Osteoblast (primary cell): ENCODE data around the gene PALD1. TPM values are rescaled to one million over a fixed set of nuclear protein-coding genes. Genes with fewer than 3 reads are reported as not detected.
A peak's percentile ranks its signal among the peaks of the same experiment; 100 is the strongest.

Source experiments
- DNase-seq: peaks from one replicate; pipeline ENCODE4 v3.0.0; 2011; ENCODE audit warnings: low spot score, mixed read lengths; ENCODE audit not compliant: insufficient read length; ENCODE audit errors: missing footprints
- H2AFZ ChIP-seq: 2 replicates; pipeline ENCODE4 v1.6.0; 2011; ENCODE audit warnings: mild to moderate bottlenecking, low read length
- H3K27ac ChIP-seq: 2 replicates; pipeline ENCODE4 v1.5.1; 2011; ENCODE audit warnings: mild to moderate bottlenecking, low read depth, low read length, moderate library complexity
- H3K27me3 ChIP-seq: 2 replicates; pipeline ENCODE4 v1.6.0; 2012; ENCODE audit warnings: mild to moderate bottlenecking, control low read depth, inconsistent platforms, low read length, moderate library complexity; ENCODE audit not compliant: insufficient read depth
- H3K36me3 ChIP-seq: 2 replicates; pipeline ENCODE4 v1.5.1; 2011; ENCODE audit warnings: mild to moderate bottlenecking, low read length, control low read depth, moderate library complexity; ENCODE audit not compliant: insufficient read depth
- H3K4me1 ChIP-seq: 2 replicates; pipeline ENCODE4 v1.5.1; 2011; ENCODE audit warnings: mild to moderate bottlenecking, low read length, control low read depth, moderate library complexity; ENCODE audit not compliant: insufficient read depth
- H3K4me2 ChIP-seq: 2 replicates; pipeline ENCODE4 v1.6.0; 2011; ENCODE audit warnings: mild to moderate bottlenecking, low read length; ENCODE audit not compliant: insufficient read depth
- H3K4me3 ChIP-seq: fragments of 200-600 bp; sonication (generic); 3 replicates; pipeline ENCODE4 v1.5.1; 2012; ENCODE audit warnings: mild to moderate bottlenecking, low read length, inconsistent platforms; ENCODE audit not compliant: insufficient read depth
- H3K79me2 ChIP-seq: 2 replicates; pipeline ENCODE4 v1.6.0; 2012; ENCODE audit warnings: mild to moderate bottlenecking, low read length, control low read depth, inconsistent platforms; ENCODE audit not compliant: insufficient read depth
- H3K9me3 ChIP-seq: 2 replicates; pipeline ENCODE4 v1.5.1; 2011; ENCODE audit warnings: low read depth, low read length, control low read depth
- H4K20me1 ChIP-seq: 2 replicates; pipeline ENCODE4 v1.6.0; 2012; ENCODE audit warnings: mild to moderate bottlenecking, low read length, control low read depth; ENCODE audit not compliant: insufficient read depth
- CTCF ChIP-seq: IDR thresholded peaks from 2 replicates; pipeline ENCODE4 v1.5.1; 2011; ENCODE audit warnings: mild to moderate bottlenecking, low read depth, low read length, moderate library complexity; ENCODE audit errors: extremely low read depth
- total RNA-seq: library from RNA; depleted of rRNA; stranded (reverse); fragments of >200 nt; gene quantifications from 2 replicates; pipeline ENCODE4 v1.2.3, GENCODE V29; 2012

The PALD1 gene
- total RNA-seq, 1 donor, result under 0.01 TPM

DNA sequence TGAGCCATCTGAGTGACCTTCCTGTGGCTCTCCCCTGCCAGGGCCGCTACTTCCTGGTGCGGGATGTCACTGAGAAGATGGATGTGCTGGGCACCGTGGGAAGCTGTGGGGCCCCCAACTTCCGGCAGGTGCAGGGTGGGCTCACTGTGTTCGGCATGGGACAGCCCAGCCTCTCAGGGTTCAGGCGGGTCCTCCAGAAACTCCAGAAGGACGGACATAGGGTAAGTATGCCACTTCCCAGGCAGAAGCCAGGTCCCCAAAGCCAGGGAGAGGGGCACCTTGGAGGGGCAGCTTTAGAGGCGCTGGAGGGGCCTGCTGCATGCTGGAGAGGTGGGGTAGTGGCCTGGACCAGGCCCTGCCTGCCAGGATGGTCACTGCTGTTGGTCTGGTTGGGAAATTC is 51.3 kb downstream of the PALD1 start:
- no peak for TF ChIP-seq CTCF
- Histone ChIP-seq H3K79me2 (no peaks in the 10 kb centered on the region), H2AFZ (no peak overlapping the region), H3K9me3 (no peaks in the 10 kb centered on the region), H3K27ac (no peak overlapping the region), H4K20me1 (no peaks in the 10 kb centered on the region), H3K27me3 (peaks cover 1% of the 10 kb centered on the region), H3K36me3 (no peaks in the 10 kb centered on the region), H3K4me1 (no peaks in the 10 kb centered on the region), H3K4me3 (no peak overlapping the region), H3K4me2 (no peak overlapping the region)
- no peak for DNase-seq

- no peak for TF ChIP-seq CTCF
- H3K27me3 ChIP-seq, result peaks cover 3% of the 10 kb centered on the region
- H3K9me3 ChIP-seq, result no peaks in the 10 kb centered on the region
Observed at GRCh38 chr10:70530315-70530714, 51.7 kb downstream of the PALD1 start.

DNA sequence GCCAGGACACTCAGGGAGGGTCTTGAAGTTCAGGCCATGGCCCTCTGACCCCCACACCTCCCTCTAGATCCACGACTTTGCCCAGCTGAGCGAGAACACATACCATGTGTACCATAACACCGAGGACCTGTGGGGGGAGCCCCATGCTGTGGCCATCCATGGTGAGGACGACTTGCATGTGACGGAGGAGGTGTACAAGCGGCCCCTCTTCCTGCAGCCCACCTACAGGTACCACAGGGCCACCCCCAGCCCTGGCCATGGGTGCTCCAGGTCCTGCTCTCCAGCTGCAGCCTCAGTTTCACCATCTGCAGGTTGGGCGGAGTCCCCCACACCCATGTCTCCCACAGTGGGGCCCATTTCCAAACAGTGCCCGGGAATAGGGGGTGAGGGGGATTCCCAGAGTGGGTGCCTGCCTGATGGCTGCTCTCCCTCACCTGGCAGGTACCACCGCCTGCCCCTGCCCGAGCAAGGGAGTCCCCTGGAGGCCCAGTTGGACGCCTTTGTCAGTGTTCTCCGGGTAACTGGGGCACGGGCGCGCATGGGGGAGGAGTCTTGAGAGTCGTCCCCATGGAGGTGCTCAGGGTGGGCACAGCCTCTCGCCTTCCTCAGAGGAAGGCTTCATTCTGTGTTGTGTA is 54.1 kb downstream of the PALD1 start:
- H4K20me1 ChIP-seq, result no peaks in the 10 kb centered on the region
- no peak overlapping the region for H3K4me3 ChIP-seq
- H3K36me3 ChIP-seq, result no peaks in the 10 kb centered on the region
- DNase-seq, result peak; percentile 46
- no peak overlapping the region for H3K27ac ChIP-seq
- H3K79me2 ChIP-seq, result no peaks in the 10 kb centered on the region
- H3K9me3 ChIP-seq, result no peaks in the 10 kb centered on the region
- no peaks in the 10 kb centered on the region for H3K4me1 ChIP-seq
- H3K4me2 ChIP-seq, result no peak overlapping the region
- H2AFZ ChIP-seq, result no peak overlapping the region
- TF ChIP-seq CTCF, result no peak
- peaks cover 8% of the 10 kb centered on the region for H3K27me3 ChIP-seq

More at GRCh38 chr10:70530315-70530714, 51.7 kb downstream of the PALD1 start:
- Histone ChIP-seq H3K4me2 (no peak overlapping the region), H3K4me1 (no peaks in the 10 kb centered on the region), H4K20me1 (no peaks in the 10 kb centered on the region), H3K4me3 (no peak overlapping the region), H3K27ac (no peak overlapping the region), H3K79me2 (no peaks in the 10 kb centered on the region), H3K36me3 (no peaks in the 10 kb centered on the region), H2AFZ (no peak overlapping the region)
- no peak for DNase-seq

GRCh38 chr10:70533189-70533558 is 54.6 kb downstream of the PALD1 start:
- Histone ChIP-seq H3K27ac (no peak overlapping the region), H3K4me2 (no peak overlapping the region), H4K20me1 (no peaks in the 10 kb centered on the region), H3K27me3 (peaks cover 8% of the 10 kb centered on the region), H3K9me3 (no peaks in the 10 kb centered on the region), H3K4me1 (no peaks in the 10 kb centered on the region), H3K4me3 (no peak overlapping the region), H3K36me3 (no peaks in the 10 kb centered on the region), H2AFZ (no peak overlapping the region), H3K79me2 (no peaks in the 10 kb centered on the region)
- TF ChIP-seq CTCF, result no peak
- peak; percentile 48 for DNase-seq
